Ishikawa (cell line): ENCODE measurements around the gene VWA5B1.

ENCODE experiments used
- CEBPB ChIP-seq: IDR thresholded peaks from 2 replicates; pipeline ENCODE4 v1.6.1; 2012
- CREB1 ChIP-seq: IDR thresholded peaks from 2 replicates; pipeline ENCODE4 v1.6.1; 2012; ENCODE audit warnings: low read depth
- EGR1 ChIP-seq: IDR thresholded peaks from 2 replicates; pipeline ENCODE4 v1.6.1; 2012
- EP300 ChIP-seq: IDR thresholded peaks from 2 replicates; pipeline ENCODE4 v1.6.1; 2012; ENCODE audit warnings: borderline replicate concordance
- FOXM1 ChIP-seq: IDR thresholded peaks from 2 replicates; pipeline ENCODE4 v1.6.1; 2012; ENCODE audit warnings: low read depth, borderline replicate concordance
- NFIC ChIP-seq: IDR thresholded peaks from 2 replicates; pipeline ENCODE4 v1.6.1; 2012
- RAD21 ChIP-seq: IDR thresholded peaks from 2 replicates; pipeline ENCODE4 v1.6.1; 2012; ENCODE audit warnings: low read depth
- TAF1 ChIP-seq: IDR thresholded peaks from 2 replicates; pipeline ENCODE4 v1.6.1; 2012; ENCODE audit warnings: low read depth, mild to moderate bottlenecking
- TCF12 ChIP-seq: IDR thresholded peaks from 2 replicates; pipeline ENCODE4 v1.6.1; 2012; ENCODE audit warnings: low read depth
- TEAD4 ChIP-seq: IDR thresholded peaks from 2 replicates; pipeline ENCODE4 v1.6.1; 2012
- YY1 ChIP-seq: IDR thresholded peaks from 2 replicates; pipeline ENCODE4 v1.6.1; 2012; ENCODE audit warnings: low read depth
- ZBTB7A ChIP-seq: IDR thresholded peaks from 2 replicates; pipeline ENCODE4 v1.6.1; 2012; ENCODE audit warnings: low read depth
- TF ChIP-seq, protein P1 (sequence below): IDR thresholded peaks from 2 replicates; pipeline ENCODE4 v1.6.1; 2012
- TF ChIP-seq, protein P2 (sequence below): IDR thresholded peaks from 2 replicates; pipeline ENCODE4 v1.6.1; 2012; ENCODE audit warnings: low read depth, mild to moderate bottlenecking
- TF ChIP-seq, protein P3 (sequence below): IDR thresholded peaks from 2 replicates; pipeline ENCODE4 v1.6.1; 2012

Gene VWA5B1

DNA sequence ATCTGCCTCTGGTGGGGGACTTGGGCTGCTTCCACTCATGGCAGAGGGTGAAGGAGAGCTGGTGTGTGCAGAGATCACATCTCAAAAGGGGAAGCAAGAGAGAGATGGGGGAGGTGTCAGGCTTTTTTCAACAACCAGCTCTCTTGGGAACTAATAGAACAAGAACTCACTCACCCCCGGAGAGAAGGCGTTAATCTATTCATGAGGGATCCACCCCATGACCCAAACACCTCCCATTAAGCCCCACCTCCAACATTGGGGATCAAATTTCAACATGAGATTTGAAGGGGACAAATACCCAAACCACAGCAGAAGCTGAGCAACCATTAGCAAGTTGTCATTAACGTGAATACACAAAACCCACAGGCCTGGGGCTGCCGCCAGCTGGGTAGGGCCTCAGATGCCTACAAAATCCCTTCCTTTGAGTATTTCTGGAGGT lies 12.0 kb upstream of the VWA5B1 start:
- TF ChIP-seq, protein P1, sequence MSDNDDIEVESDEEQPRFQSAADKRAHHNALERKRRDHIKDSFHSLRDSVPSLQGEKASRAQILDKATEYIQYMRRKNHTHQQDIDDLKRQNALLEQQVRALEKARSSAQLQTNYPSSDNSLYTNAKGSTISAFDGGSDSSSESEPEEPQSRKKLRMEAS: no peak
- TF ChIP-seq RAD21 (no peak), CEBPB (no peak), EGR1 (no peak), CREB1 (no peak), TAF1 (no peak), ZBTB7A (no peak), EP300 (no peak), TCF12 (no peak), FOXM1 (no peak), NFIC (no peak), YY1 (no peak), TEAD4 (no peak)
- TF ChIP-seq, protein P2, sequence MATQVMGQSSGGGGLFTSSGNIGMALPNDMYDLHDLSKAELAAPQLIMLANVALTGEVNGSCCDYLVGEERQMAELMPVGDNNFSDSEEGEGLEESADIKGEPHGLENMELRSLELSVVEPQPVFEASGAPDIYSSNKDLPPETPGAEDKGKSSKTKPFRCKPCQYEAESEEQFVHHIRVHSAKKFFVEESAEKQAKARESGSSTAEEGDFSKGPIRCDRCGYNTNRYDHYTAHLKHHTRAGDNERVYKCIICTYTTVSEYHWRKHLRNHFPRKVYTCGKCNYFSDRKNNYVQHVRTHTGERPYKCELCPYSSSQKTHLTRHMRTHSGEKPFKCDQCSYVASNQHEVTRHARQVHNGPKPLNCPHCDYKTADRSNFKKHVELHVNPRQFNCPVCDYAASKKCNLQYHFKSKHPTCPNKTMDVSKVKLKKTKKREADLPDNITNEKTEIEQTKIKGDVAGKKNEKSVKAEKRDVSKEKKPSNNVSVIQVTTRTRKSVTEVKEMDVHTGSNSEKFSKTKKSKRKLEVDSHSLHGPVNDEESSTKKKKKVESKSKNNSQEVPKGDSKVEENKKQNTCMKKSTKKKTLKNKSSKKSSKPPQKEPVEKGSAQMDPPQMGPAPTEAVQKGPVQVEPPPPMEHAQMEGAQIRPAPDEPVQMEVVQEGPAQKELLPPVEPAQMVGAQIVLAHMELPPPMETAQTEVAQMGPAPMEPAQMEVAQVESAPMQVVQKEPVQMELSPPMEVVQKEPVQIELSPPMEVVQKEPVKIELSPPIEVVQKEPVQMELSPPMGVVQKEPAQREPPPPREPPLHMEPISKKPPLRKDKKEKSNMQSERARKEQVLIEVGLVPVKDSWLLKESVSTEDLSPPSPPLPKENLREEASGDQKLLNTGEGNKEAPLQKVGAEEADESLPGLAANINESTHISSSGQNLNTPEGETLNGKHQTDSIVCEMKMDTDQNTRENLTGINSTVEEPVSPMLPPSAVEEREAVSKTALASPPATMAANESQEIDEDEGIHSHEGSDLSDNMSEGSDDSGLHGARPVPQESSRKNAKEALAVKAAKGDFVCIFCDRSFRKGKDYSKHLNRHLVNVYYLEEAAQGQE: no peak
- TF ChIP-seq, protein P3, sequence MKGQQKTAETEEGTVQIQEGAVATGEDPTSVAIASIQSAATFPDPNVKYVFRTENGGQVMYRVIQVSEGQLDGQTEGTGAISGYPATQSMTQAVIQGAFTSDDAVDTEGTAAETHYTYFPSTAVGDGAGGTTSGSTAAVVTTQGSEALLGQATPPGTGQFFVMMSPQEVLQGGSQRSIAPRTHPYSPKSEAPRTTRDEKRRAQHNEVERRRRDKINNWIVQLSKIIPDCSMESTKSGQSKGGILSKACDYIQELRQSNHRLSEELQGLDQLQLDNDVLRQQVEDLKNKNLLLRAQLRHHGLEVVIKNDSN: no peak

DNA sequence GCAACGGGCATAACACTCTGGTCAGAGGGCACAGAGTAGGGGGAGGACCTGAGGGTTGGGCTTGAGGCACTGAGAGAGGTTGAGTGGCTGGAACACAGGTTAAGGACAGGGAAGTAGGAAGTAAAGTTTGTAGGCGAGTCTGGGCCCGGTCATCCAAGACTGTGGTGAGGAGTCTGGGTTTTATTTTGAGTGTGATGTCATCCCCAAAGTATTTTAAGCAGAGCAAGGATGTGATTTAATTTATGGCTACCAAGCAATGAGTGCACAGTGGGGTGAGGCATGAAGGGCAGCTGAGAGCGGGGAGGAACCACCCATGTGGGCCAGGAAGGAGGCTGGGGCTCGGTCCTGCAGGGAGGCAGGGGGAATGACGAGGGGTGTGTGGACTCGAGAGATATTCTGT lies 11.2 kb upstream of the VWA5B1 start:
- no peak for TF ChIP-seq EGR1
- TF ChIP-seq CREB1: no peak
- TF ChIP-seq TCF12: no peak
- TF ChIP-seq ZBTB7A: no peak
- TF ChIP-seq NFIC: no peak
- TF ChIP-seq, protein P1: no peak
- no peak for TF ChIP-seq EP300
- TF ChIP-seq, protein P3: no peak
- no peak for TF ChIP-seq CEBPB
- TF ChIP-seq FOXM1: no peak
- no peak for TF ChIP-seq TEAD4

DNA sequence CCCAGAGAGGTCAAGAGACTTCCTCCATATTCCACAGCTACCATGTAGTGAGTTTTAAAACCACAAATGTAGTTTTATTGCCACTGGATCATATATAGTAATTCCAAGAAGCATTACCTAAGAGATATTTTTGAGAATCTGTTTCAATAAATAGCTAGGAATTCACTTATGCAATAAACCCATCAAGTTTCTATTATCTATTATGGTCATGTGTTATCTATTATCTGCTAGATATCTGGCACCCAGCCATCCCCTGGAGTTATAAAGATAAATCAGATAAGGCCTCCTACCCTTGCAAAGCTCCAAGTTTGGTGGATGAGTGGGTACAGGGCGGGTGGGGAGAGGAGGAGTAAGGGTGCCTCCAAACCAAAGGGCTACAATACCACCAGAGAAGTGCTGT lies 10.3 kb upstream of the VWA5B1 start:
- TF ChIP-seq TAF1: no peak
- TF ChIP-seq EP300: no peak
- TF ChIP-seq TCF12: no peak
- TF ChIP-seq, protein P3: no peak
- TF ChIP-seq FOXM1: no peak
- TF ChIP-seq TEAD4: no peak
- TF ChIP-seq, protein P2: no peak

DNA sequence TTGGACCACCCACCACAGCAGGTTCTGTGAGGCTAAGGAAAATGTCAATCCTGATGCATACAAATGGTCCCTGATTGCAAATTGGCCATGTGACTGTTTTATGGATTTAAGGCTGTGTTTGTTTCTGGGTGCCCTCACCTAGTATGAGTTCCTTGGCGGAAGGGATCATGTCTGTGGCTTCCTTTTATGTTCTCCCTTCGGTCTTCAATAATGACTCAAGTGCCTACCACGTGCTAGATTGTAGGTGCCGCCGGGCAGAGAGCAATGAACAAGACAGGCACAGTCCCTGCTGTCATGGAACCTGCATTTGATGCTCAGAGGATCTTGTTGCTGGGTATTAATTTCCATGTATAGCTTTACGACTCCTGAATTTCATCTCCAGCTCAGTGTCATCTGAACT lies 9.8 kb upstream of the VWA5B1 start:
- TF ChIP-seq, protein P1: no peak
- no peak for TF ChIP-seq RAD21
- TF ChIP-seq YY1: no peak
- no peak for TF ChIP-seq ZBTB7A
- TF ChIP-seq TAF1: no peak
- no peak for TF ChIP-seq EP300
- TF ChIP-seq NFIC: no peak
- TF ChIP-seq TCF12: no peak
- TF ChIP-seq FOXM1: no peak
- no peak for TF ChIP-seq EGR1
- TF ChIP-seq TEAD4: no peak
- TF ChIP-seq CEBPB: no peak
- TF ChIP-seq, protein P3: no peak
- TF ChIP-seq, protein P2: no peak
- TF ChIP-seq CREB1: no peak
